HCT116 (cell line): Measurements from ENCODE around the gene TMEM80. TPM values are rescaled to one million over a fixed set of nuclear protein-coding genes. Genes with fewer than 3 reads are reported as not detected.

ENCODE experiments used
- ATAC-seq: fragments of 200-7000 bp; cut with Tn5 transposase; 2 replicates; pipeline ENCODE4 v1.9.1; 2020; ENCODE audit warnings: mild to moderate bottlenecking, moderate library complexity
- BruUV-seq: library from RNA; stranded (reverse); fragments of 400-500 nt; replicated peaks from 2 replicates; lab custom pipeline; 2021; lab: Mats Ljungman, UMichigan
- CTCF ChIA-PET: fragments of 300-600 bp; sonication (Branson Sonifier 250); formaldehyde crosslinking; loops from one replicate; lab custom pipeline; 2021; ENCODE audit warnings: antibody characterized with exemption; lab: Charles Lee
- POLR2A ChIA-PET: fragments of 300-600, 350-600 bp; sonication (Branson Sonifier 250); formaldehyde crosslinking; loops from one replicate; lab custom pipeline; 2021; ENCODE audit warnings: antibody characterized with exemption; lab: Charles Lee
- RAD21 ChIA-PET, 2 experiments: fragments of 300-600 bp; sonication (Branson Sonifier 250); formaldehyde crosslinking; loops; one replicate each; lab custom pipeline; 2023; ENCODE audit warnings: low total read pairs in 2 of 2; ENCODE audit not compliant: uncharacterized antibody in 2 of 2, unreplicated experiment in 2 of 2, low non-redundant PET in 1 of 2; lab: Charles Lee
- DNase-seq: peaks from one replicate; pipeline ENCODE4 v3.0.0-alpha.2; 2010; ENCODE audit warnings: low read depth, low spot score
- H2AFZ ChIP-seq: fragments of 200-600 bp; shearing (Covaris generic), sonication (generic); 2 replicates; pipeline ENCODE4 v1.6.1; 2017; ENCODE audit warnings: low read depth, mixed run types, mixed read lengths, antibody characterized with exemption, low read length; ENCODE audit not compliant: poor library complexity, severe bottlenecking
- H3K27ac ChIP-seq: 2 replicates; pipeline ENCODE4 v1.5.1; 2012; ENCODE audit warnings: low read depth, low read length
- H3K27me3 ChIP-seq: fragments of 200-600 bp; sonication (generic); 2 replicates; pipeline ENCODE4 v1.6.1; 2016; ENCODE audit warnings: mixed run types, low read length, mixed read lengths; ENCODE audit not compliant: insufficient read depth
- H3K36me3 ChIP-seq, 2 experiments: fragments of 200-500 bp in 1 of 2; fragments of 200-600 bp in 1 of 2; sonication (Bioruptor generic) in 1 of 2; sonication (generic) in 1 of 2; 2 replicates each; pipeline versions ENCODE4 v1.5.1 to v1.6.1; 2014 to 2016; ENCODE audit warnings: low read length in 2 of 2, inconsistent platforms in 1 of 2, mixed read lengths in 1 of 2, mixed run types in 1 of 2; ENCODE audit not compliant: insufficient read depth in 2 of 2, control insufficient read depth in 1 of 2
- H3K4me1 ChIP-seq, 2 experiments: fragments of 200-600 bp in 1 of 2; sonication (generic) in 1 of 2; 2 replicates each; pipeline versions ENCODE4 v1.5.1 to v1.6.1; 2012 to 2017; ENCODE audit warnings: low read length in 2 of 2, inconsistent platforms in 1 of 2, mild to moderate bottlenecking in 1 of 2, mixed read lengths in 1 of 2, mixed run types in 1 of 2, moderate library complexity in 1 of 2; ENCODE audit not compliant: insufficient read depth in 2 of 2, control insufficient read depth in 1 of 2
- H3K4me2 ChIP-seq: fragments of 200-600 bp; sonication (generic); 2 replicates; pipeline ENCODE4 v1.6.1; 2017; ENCODE audit warnings: mixed run types, low read length, mixed read lengths
- H3K4me3 ChIP-seq, 2 experiments: fragments of 200-600 bp in 1 of 2; sonication (generic) in 1 of 2; replicated peaks in 1 of 2; 2 replicates each; pipeline ENCODE4 v1.5.1; 2011 to 2016; ENCODE audit warnings: low read length in 2 of 2, control low read depth in 1 of 2, low read depth in 1 of 2, mild to moderate bottlenecking in 1 of 2, mixed read lengths in 1 of 2, mixed run types in 1 of 2
- H3K79me2 ChIP-seq: fragments of 200-600 bp; sonication (generic); 2 replicates; pipeline ENCODE4 v1.6.1; 2017; ENCODE audit warnings: mild to moderate bottlenecking, mixed run types, low read length, moderate library complexity, mixed read lengths; ENCODE audit not compliant: insufficient read depth
- H3K9ac ChIP-seq: fragments of 200-600 bp; sonication (generic); 2 replicates; pipeline ENCODE4 v1.6.1; 2016; ENCODE audit warnings: low read length, mixed read lengths
- H3K9me2 ChIP-seq: fragments of 200-600 bp; sonication (generic), shearing (Covaris generic); 2 replicates; pipeline ENCODE4 v1.6.1; 2017; ENCODE audit warnings: mixed run types, mild to moderate bottlenecking, moderate library complexity; ENCODE audit not compliant: insufficient read depth
- H3K9me3 ChIP-seq, 2 experiments: fragments of 200-500 bp in 1 of 2; fragments of 200-600 bp in 1 of 2; sonication (Bioruptor generic) in 1 of 2; sonication (generic) in 1 of 2; 2 replicates each; pipeline ENCODE4 v1.6.1; 2014 to 2017; ENCODE audit warnings: low read length in 2 of 2, mixed read lengths in 2 of 2, inconsistent platforms in 1 of 2, low read depth in 1 of 2, mild to moderate bottlenecking in 1 of 2, mixed run types in 1 of 2, moderate library complexity in 1 of 2; ENCODE audit not compliant: control insufficient read depth in 1 of 2, insufficient read depth in 1 of 2
- H4K20me1 ChIP-seq: fragments of 200-600 bp; sonication (generic), shearing (Covaris generic); 2 replicates; pipeline ENCODE4 v1.6.1; 2017; ENCODE audit warnings: mixed run types, mild to moderate bottlenecking, moderate library complexity; ENCODE audit not compliant: insufficient read depth
- EGR1 ChIP-seq: IDR thresholded peaks from 2 replicates; pipeline ENCODE4 v1.6.1; 2012; ENCODE audit warnings: low read depth
- EZH2phosphoT487 ChIP-seq: fragments of 200-600 bp; IDR thresholded peaks from 2 replicates; pipeline ENCODE4 v1.6.1; 2018; ENCODE audit warnings: antibody characterized with exemption, borderline replicate concordance
- JUND ChIP-seq: IDR thresholded peaks from 2 replicates; pipeline ENCODE4 v1.6.1; 2012
- SIN3A ChIP-seq: IDR thresholded peaks from 2 replicates; pipeline ENCODE4 v1.6.1; 2012; ENCODE audit warnings: low read depth
- SRF ChIP-seq: IDR thresholded peaks from 2 replicates; pipeline ENCODE4 v1.6.1; 2012; ENCODE audit warnings: low read depth
- TCF7L2 ChIP-seq: IDR thresholded peaks from 2 replicates; pipeline ENCODE4 v1.7.0; 2011; ENCODE audit warnings: borderline replicate concordance, inconsistent platforms; ENCODE audit not compliant: insufficient read depth, insufficient read length; ENCODE audit errors: extremely low read depth
- YY1 ChIP-seq: IDR thresholded peaks from 2 replicates; pipeline ENCODE4 v1.6.1; 2011; ENCODE audit warnings: low read length, low read depth, moderate library complexity, mild to moderate bottlenecking; ENCODE audit not compliant: insufficient replicate concordance; ENCODE audit errors: extremely low read depth
- ZBTB33 ChIP-seq: IDR thresholded peaks from 2 replicates; pipeline ENCODE4 v1.6.1; 2011; ENCODE audit warnings: mild to moderate bottlenecking, low read length, moderate library complexity; ENCODE audit not compliant: insufficient replicate concordance; ENCODE audit errors: extremely low read depth
- intact Hi-C: fragments of 100-400 bp; cut with micrococcal nuclease; formaldehyde crosslinking; loops from 2 replicates; pipeline ENCODE4 v1.10.0; 2022
- total RNA-seq: library from RNA; stranded (reverse); gene quantifications from one replicate; pipeline ENCODE4 v1.2.1, GENCODE V29; 2021; ENCODE audit not compliant: unreplicated experiment
- TF ChIP-seq, protein P1 (sequence below): IDR thresholded peaks from 2 replicates; pipeline ENCODE4 v1.6.1; 2012; ENCODE audit warnings: low read depth

TMEM80 gene
- total RNA-seq, 1 experiment from 2014 or later, result 18.4 TPM

GRCh38 chr11:688681-689080 lies 6.9 kb upstream of the TMEM80 start (continued):
- TF ChIP-seq, protein P1, sequence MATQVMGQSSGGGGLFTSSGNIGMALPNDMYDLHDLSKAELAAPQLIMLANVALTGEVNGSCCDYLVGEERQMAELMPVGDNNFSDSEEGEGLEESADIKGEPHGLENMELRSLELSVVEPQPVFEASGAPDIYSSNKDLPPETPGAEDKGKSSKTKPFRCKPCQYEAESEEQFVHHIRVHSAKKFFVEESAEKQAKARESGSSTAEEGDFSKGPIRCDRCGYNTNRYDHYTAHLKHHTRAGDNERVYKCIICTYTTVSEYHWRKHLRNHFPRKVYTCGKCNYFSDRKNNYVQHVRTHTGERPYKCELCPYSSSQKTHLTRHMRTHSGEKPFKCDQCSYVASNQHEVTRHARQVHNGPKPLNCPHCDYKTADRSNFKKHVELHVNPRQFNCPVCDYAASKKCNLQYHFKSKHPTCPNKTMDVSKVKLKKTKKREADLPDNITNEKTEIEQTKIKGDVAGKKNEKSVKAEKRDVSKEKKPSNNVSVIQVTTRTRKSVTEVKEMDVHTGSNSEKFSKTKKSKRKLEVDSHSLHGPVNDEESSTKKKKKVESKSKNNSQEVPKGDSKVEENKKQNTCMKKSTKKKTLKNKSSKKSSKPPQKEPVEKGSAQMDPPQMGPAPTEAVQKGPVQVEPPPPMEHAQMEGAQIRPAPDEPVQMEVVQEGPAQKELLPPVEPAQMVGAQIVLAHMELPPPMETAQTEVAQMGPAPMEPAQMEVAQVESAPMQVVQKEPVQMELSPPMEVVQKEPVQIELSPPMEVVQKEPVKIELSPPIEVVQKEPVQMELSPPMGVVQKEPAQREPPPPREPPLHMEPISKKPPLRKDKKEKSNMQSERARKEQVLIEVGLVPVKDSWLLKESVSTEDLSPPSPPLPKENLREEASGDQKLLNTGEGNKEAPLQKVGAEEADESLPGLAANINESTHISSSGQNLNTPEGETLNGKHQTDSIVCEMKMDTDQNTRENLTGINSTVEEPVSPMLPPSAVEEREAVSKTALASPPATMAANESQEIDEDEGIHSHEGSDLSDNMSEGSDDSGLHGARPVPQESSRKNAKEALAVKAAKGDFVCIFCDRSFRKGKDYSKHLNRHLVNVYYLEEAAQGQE, result no peak
- TF ChIP-seq JUND (no peak), TCF7L2 (no peak), SRF (no peak), SIN3A (no peak)

- no peak overlapping the region for H3K9ac ChIP-seq
- peaks cover 13 to 16% of the 10 kb centered on the region in 2 experiments for H3K36me3 ChIP-seq
- H3K79me2 ChIP-seq, result peaks cover 26% of the 10 kb centered on the region
- H3K27me3 ChIP-seq, result no peaks in the 10 kb centered on the region
- H3K4me3 ChIP-seq, result no peak overlapping the region
- no peak overlapping the region for H3K27ac ChIP-seq
- ChIA-PET CTCF (no interaction called here), POLR2A (no interaction called here), RAD21 (no interaction called here)
- intact Hi-C loops, result no loop called here
- H2AFZ ChIP-seq, result no peak overlapping the region
- H3K4me2 ChIP-seq, result no peak overlapping the region
- H3K9me2 ChIP-seq, result no peaks in the 10 kb centered on the region
- ATAC-seq, result no peak
- DNase-seq, result no peak
- TF ChIP-seq EZH2phosphoT487 (no peak), EGR1 (no peak), ZBTB33 (no peak), YY1 (no peak), SRF (no peak)
- TF ChIP-seq, protein P1, result no peak
- no peaks in the 10 kb centered on the region for H3K9me3 ChIP-seq
- no TSS peak for BruUV-seq
- no peaks in the 10 kb centered on the region for H4K20me1 ChIP-seq
- H3K4me1 ChIP-seq, result peaks cover 8 to 19% of the 10 kb centered on the region in 2 experiments
Measured at GRCh38 chr11:689625-690024, 6.0 kb upstream of the TMEM80 start.
